Astrocyte (in vitro differentiated cells and primary cell): ENCODE data around the gene TAPBP. TPM values are rescaled to one million over a fixed set of nuclear protein-coding genes. Genes with fewer than 3 reads are reported as not detected.

Experiments
- DNase-seq: peaks from one replicate; pipeline ENCODE4 v3.0.0-alpha.2; 2010; ENCODE audit warnings: low read depth
- FAIRE-seq: peaks from 2 replicates; lab custom pipeline; 2011; peaks lifted over from hg19 to GRCh38; lab: Jason Lieb, UNC
- H2AFZ ChIP-seq: 2 replicates; pipeline ENCODE4 v1.6.0; 2012; ENCODE audit warnings: low read depth, low read length, inconsistent platforms
- H3K27ac ChIP-seq: 2 replicates; pipeline ENCODE4 v1.5.1; 2011; ENCODE audit warnings: low read depth, low read length, inconsistent platforms
- H3K27me3 ChIP-seq: 2 replicates; pipeline ENCODE4 v1.6.0; 2011; ENCODE audit warnings: low read length, inconsistent platforms; ENCODE audit not compliant: insufficient read depth
- H3K36me3 ChIP-seq: 2 replicates; pipeline ENCODE4 v1.5.1; 2011; ENCODE audit warnings: low read length, inconsistent platforms; ENCODE audit not compliant: insufficient read depth
- H3K4me1 ChIP-seq: 2 replicates; pipeline ENCODE4 v1.5.1; 2011; ENCODE audit warnings: low read length, inconsistent platforms; ENCODE audit not compliant: insufficient read depth
- H3K4me2 ChIP-seq: 2 replicates; pipeline ENCODE4 v1.6.0; 2012; ENCODE audit warnings: low read length, inconsistent platforms
- H3K4me3 ChIP-seq: 2 replicates; pipeline ENCODE4 v1.5.1; 2011; ENCODE audit warnings: low read depth, mild to moderate bottlenecking, low read length, inconsistent platforms; ENCODE audit not compliant: insufficient read depth
- H3K79me2 ChIP-seq: 2 replicates; pipeline ENCODE4 v1.6.0; 2012; ENCODE audit warnings: mild to moderate bottlenecking, low read length, inconsistent platforms; ENCODE audit not compliant: insufficient read depth
- H3K9ac ChIP-seq: 2 replicates; pipeline ENCODE4 v1.6.0; 2012; ENCODE audit warnings: mild to moderate bottlenecking, low read length, inconsistent platforms
- H3K9me3 ChIP-seq: 2 replicates; pipeline ENCODE4 v1.5.1; 2012; ENCODE audit warnings: low read depth, mild to moderate bottlenecking, low read length, inconsistent platforms; ENCODE audit not compliant: insufficient read depth
- H4K20me1 ChIP-seq: 2 replicates; pipeline ENCODE4 v1.6.0; 2012; ENCODE audit warnings: low read length, inconsistent platforms; ENCODE audit not compliant: insufficient read depth
- H3K27ac Mint-ChIP-seq: one replicate; pipeline ENCODE4 v1.8.0; 2021; ENCODE audit warnings: mild to moderate bottlenecking, mixed read lengths; ENCODE audit not compliant: unreplicated experiment
- H3K27me3 Mint-ChIP-seq: one replicate; pipeline ENCODE4 v1.8.0; 2021; ENCODE audit warnings: low read depth, mixed read lengths; ENCODE audit not compliant: unreplicated experiment
- H3K36me3 Mint-ChIP-seq: one replicate; pipeline ENCODE4 v1.8.0; 2021; ENCODE audit warnings: low read depth, mixed read lengths; ENCODE audit not compliant: unreplicated experiment
- H3K4me1 Mint-ChIP-seq: one replicate; pipeline ENCODE4 v1.8.0; 2021; ENCODE audit warnings: low read depth, mixed read lengths; ENCODE audit not compliant: unreplicated experiment
- H3K4me3 Mint-ChIP-seq: one replicate; pipeline ENCODE4 v1.8.0; 2021; ENCODE audit warnings: mild to moderate bottlenecking, moderate library complexity, mixed read lengths; ENCODE audit not compliant: unreplicated experiment
- H3K9me3 Mint-ChIP-seq: one replicate; pipeline ENCODE4 v1.8.0; 2021; ENCODE audit warnings: mild to moderate bottlenecking, mixed read lengths; ENCODE audit not compliant: unreplicated experiment
- CTCF ChIP-seq: IDR thresholded peaks from 2 replicates; pipeline ENCODE4 v1.5.1; 2011; ENCODE audit warnings: low read depth, mild to moderate bottlenecking, inconsistent platforms, low read length, moderate library complexity; ENCODE audit not compliant: insufficient read depth
- EZH2 ChIP-seq: IDR thresholded peaks from 2 replicates; pipeline ENCODE4 v1.6.1; 2012; ENCODE audit warnings: mild to moderate bottlenecking, low read length, inconsistent platforms; ENCODE audit not compliant: insufficient read depth
- total RNA-seq: library from RNA; stranded (reverse); gene quantifications from 2 replicates; pipeline ENCODE4 v1.2.1, GENCODE V29; 2021

The TAPBP gene
- total RNA-seq, 1 donor from 2014 or later = 128 TPM

- Mint-ChIP-seq H3K4me1 (no peaks in the 10 kb centered on the region), H3K36me3 (no peaks in the 10 kb centered on the region), H3K27me3 (peaks cover 14% of the 10 kb centered on the region), H3K9me3 (no peaks in the 10 kb centered on the region), H3K27ac (no peak overlapping the region), H3K4me3 (no peak overlapping the region)
- Histone ChIP-seq H3K9me3 (no peaks in the 10 kb centered on the region), H3K79me2 (no peaks in the 10 kb centered on the region), H3K4me1 (no peaks in the 10 kb centered on the region), H3K9ac (no peak overlapping the region), H2AFZ (no peak overlapping the region), H3K27ac (no peak overlapping the region), H3K4me3 (no peak overlapping the region), H3K36me3 (no peaks in the 10 kb centered on the region), H3K4me2 (no peak overlapping the region), H3K27me3 (no peaks in the 10 kb centered on the region), H4K20me1 (no peaks in the 10 kb centered on the region)
- TF ChIP-seq CTCF (no peak), EZH2 (no peak)
- no peak for FAIRE-seq
- DNase-seq = no peak
Measured at GRCh38 chr6:33333666-33334065, 19.8 kb upstream of the TAPBP start.

GRCh38 chr6:33330736-33331135 is 16.9 kb upstream of the TAPBP start:
- no peaks in the 10 kb centered on the region for H3K36me3 ChIP-seq
- H3K9ac ChIP-seq = no peak overlapping the region
- no peak overlapping the region for H3K4me3 ChIP-seq
- no peak overlapping the region for H2AFZ ChIP-seq
- Mint-ChIP-seq H3K9me3 (no peaks in the 10 kb centered on the region), H3K4me3 (no peak overlapping the region), H3K36me3 (no peaks in the 10 kb centered on the region), H3K27me3 (peaks cover 11% of the 10 kb centered on the region), H3K27ac (no peak overlapping the region), H3K4me1 (no peaks in the 10 kb centered on the region)
- H3K4me2 ChIP-seq = no peak overlapping the region
- no peak overlapping the region for H3K27ac ChIP-seq
- no peaks in the 10 kb centered on the region for H3K9me3 ChIP-seq
- no peaks in the 10 kb centered on the region for H3K79me2 ChIP-seq
- DNase-seq (no peak), FAIRE-seq (no peak)
- H3K27me3 ChIP-seq = no peaks in the 10 kb centered on the region
- no peaks in the 10 kb centered on the region for H3K4me1 ChIP-seq
- TF ChIP-seq EZH2 (no peak), CTCF (no peak)
- no peaks in the 10 kb centered on the region for H4K20me1 ChIP-seq

DNA sequence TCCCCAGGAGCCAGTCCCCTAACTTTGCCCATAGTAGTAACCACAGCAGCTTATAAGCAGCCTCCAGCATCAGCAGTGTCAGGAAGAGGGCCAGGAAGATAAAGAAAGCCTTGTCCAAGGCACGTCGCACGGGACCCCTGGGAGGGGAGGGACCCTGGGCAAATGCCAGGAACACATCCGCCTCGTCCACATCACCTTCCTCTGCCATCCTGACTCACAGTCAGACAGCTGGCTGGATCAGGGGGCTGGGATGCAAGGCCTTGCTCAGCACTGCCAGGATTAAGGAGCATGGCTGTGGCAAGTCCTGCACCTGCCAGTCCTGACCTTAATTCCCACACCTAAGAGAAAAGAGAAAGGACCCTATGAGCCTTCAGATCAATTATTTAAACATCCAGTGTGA is 15.2 kb upstream of the TAPBP start:
- TF ChIP-seq EZH2 = no peak
- no peak for TF ChIP-seq CTCF
- Histone ChIP-seq H3K79me2 (no peaks in the 10 kb centered on the region), H3K36me3 (no peaks in the 10 kb centered on the region), H3K9me3 (no peaks in the 10 kb centered on the region), H3K9ac (no peak overlapping the region), H3K4me2 (no peak overlapping the region), H3K4me1 (no peaks in the 10 kb centered on the region), H3K27ac (no peak overlapping the region), H2AFZ (no peak overlapping the region), H3K4me3 (no peak overlapping the region), H3K27me3 (no peaks in the 10 kb centered on the region), H4K20me1 (no peaks in the 10 kb centered on the region)
- Mint-ChIP-seq H3K4me3 (no peak overlapping the region), H3K27me3 (peaks cover 5% of the 10 kb centered on the region), H3K27ac (no peak overlapping the region), H3K36me3 (no peaks in the 10 kb centered on the region), H3K9me3 (no peaks in the 10 kb centered on the region), H3K4me1 (no peaks in the 10 kb centered on the region)
- FAIRE-seq (no peak), DNase-seq (no peak)
